ENCODE data around the gene HOMEZ. TPM values are rescaled to one million over a fixed set of nuclear protein-coding genes. Genes with fewer than 3 reads are reported as not detected.
"Not testable (repeated sequence)": the region's sequence is repeated elsewhere in the genome, so short reads cannot be mapped to it uniquely, and the experiment has no call there.

The HOMEZ gene
- polyA plus RNA-seq (2012; ENCODE audit: low read depth, missing spikeins), result 6.5 TPM

GRCh38 chr14:23286020-23286901, at the start of gene HOMEZ:
Gene HOMEZ (minus strand): TSS chr14:23286132. CDS start chr14:23285952, 180 bp downstream.
- DNase-seq (ENCODE audit: insufficient read length, low spot score), result peak; percentile 95
- FAIRE-seq, result peak; percentile 99
- TF ChIP-seq POLR2AphosphoS5 (IDR thresholded peaks at IDR 0.05; ENCODE audit: low read depth, low read length) (peak; percentile 36; the same call in 1 of the 2 replicates), TAF1 (IDR thresholded peaks at IDR 0.05; ENCODE audit: low read depth, low read length) (0 out of 2 replicates have a peak, but pooled peaks have one; percentile 21), SPI1 (IDR thresholded peaks at IDR 0.05; ENCODE audit: low read depth, low read length) (no peak)

GRCh38 chr14:23335623-23336022, 49.7 kb upstream of the HOMEZ start:
- FAIRE-seq (no peak), DNase-seq (ENCODE audit: insufficient read length, low spot score) (no peak)
- TF ChIP-seq TAF1 (IDR thresholded peaks at IDR 0.05; ENCODE audit: low read depth, low read length) (no peak), PAX5 (IDR thresholded peaks at IDR 0.05; ENCODE audit: insufficient read depth, low read length, severe bottlenecking) (no peak), POU2F2 (IDR thresholded peaks at IDR 0.05; ENCODE audit: low read depth, low read length) (no peak), POLR2A (IDR thresholded peaks at IDR 0.05; ENCODE audit: low read depth, low read length) (no peak), POLR2AphosphoS5 (IDR thresholded peaks at IDR 0.05; ENCODE audit: low read depth, low read length) (no peak), SPI1 (IDR thresholded peaks at IDR 0.05; ENCODE audit: low read depth, low read length) (no peak)

- peak; percentile 63 for DNase-seq (ENCODE audit: insufficient read length, low spot score)
- TF ChIP-seq POLR2A (IDR thresholded peaks at IDR 0.05; ENCODE audit: low read depth, low read length) (no peak), SPI1 (IDR thresholded peaks at IDR 0.05; ENCODE audit: low read depth, low read length) (no peak), POLR2AphosphoS5 (IDR thresholded peaks at IDR 0.05; ENCODE audit: low read depth, low read length) (no peak), POU2F2 (IDR thresholded peaks at IDR 0.05; ENCODE audit: low read depth, low read length) (peak; percentile 36; the same call in 1 of the 2 replicates)
- peak; percentile 66 for FAIRE-seq
Measured at GRCh38 chr14:23327947-23328744, 42.2 kb upstream of the HOMEZ start.

GRCh38 chr14:23326491-23327332, 40.8 kb upstream of the HOMEZ start:
- no peak for DNase-seq (ENCODE audit: insufficient read length, low spot score)
- TF ChIP-seq PAX5 (IDR thresholded peaks at IDR 0.05; ENCODE audit: insufficient read depth, low read length, severe bottlenecking) (no peak), POLR2A (IDR thresholded peaks at IDR 0.05; ENCODE audit: low read depth, low read length) (peak; percentile 70), POLR2AphosphoS5 (IDR thresholded peaks at IDR 0.05; ENCODE audit: low read depth, low read length) (peak; percentile 86)
- no peak for FAIRE-seq

GRCh38 chr14:23325746-23326145, 39.8 kb upstream of the HOMEZ start:
- DNase-seq (ENCODE audit: insufficient read length, low spot score); FAIRE-seq: not testable (repeated sequence)

GRCh38 chr14:23324993-23325392, 39.1 kb upstream of the HOMEZ start:
- FAIRE-seq, result no peak
- TF ChIP-seq POU2F2 (IDR thresholded peaks at IDR 0.05; ENCODE audit: low read depth, low read length) (no peak), TAF1 (IDR thresholded peaks at IDR 0.05; ENCODE audit: low read depth, low read length) (no peak), POLR2AphosphoS5 (IDR thresholded peaks at IDR 0.05; ENCODE audit: low read depth, low read length) (no peak), POLR2A (IDR thresholded peaks at IDR 0.05; ENCODE audit: low read depth, low read length) (no peak), SPI1 (IDR thresholded peaks at IDR 0.05; ENCODE audit: low read depth, low read length) (no peak), PAX5 (IDR thresholded peaks at IDR 0.05; ENCODE audit: insufficient read depth, low read length, severe bottlenecking) (no peak)
- no peak for DNase-seq (ENCODE audit: insufficient read length, low spot score)

- FAIRE-seq, result no peak
- TF ChIP-seq PAX5 (IDR thresholded peaks at IDR 0.05; ENCODE audit: insufficient read depth, low read length, severe bottlenecking), result no peak
- TF ChIP-seq TAF1 (IDR thresholded peaks at IDR 0.05; ENCODE audit: low read depth, low read length), result no peak
- TF ChIP-seq SPI1 (IDR thresholded peaks at IDR 0.05; ENCODE audit: low read depth, low read length), result no peak
- TF ChIP-seq POLR2A (IDR thresholded peaks at IDR 0.05; ENCODE audit: low read depth, low read length), result no peak; the same call in 1 of the 2 replicates
- no peak for TF ChIP-seq POLR2AphosphoS5 (IDR thresholded peaks at IDR 0.05; ENCODE audit: low read depth, low read length)
- no peak for TF ChIP-seq POU2F2 (IDR thresholded peaks at IDR 0.05; ENCODE audit: low read depth, low read length)
- no peak for DNase-seq (ENCODE audit: insufficient read length, low spot score)
Measured at GRCh38 chr14:23324455-23324846, 38.5 kb upstream of the HOMEZ start.

GRCh38 chr14:23323838-23324454, 38.0 kb upstream of the HOMEZ start:
- DNase-seq (ENCODE audit: insufficient read length, low spot score) (no peak), FAIRE-seq (no peak)
- no peak for TF ChIP-seq POLR2A (IDR thresholded peaks at IDR 0.05; ENCODE audit: low read depth, low read length)
- no peak for TF ChIP-seq POU2F2 (IDR thresholded peaks at IDR 0.05; ENCODE audit: low read depth, low read length)
- TF ChIP-seq SPI1 (IDR thresholded peaks at IDR 0.05; ENCODE audit: low read depth, low read length), result no peak
- no peak for TF ChIP-seq POLR2AphosphoS5 (IDR thresholded peaks at IDR 0.05; ENCODE audit: low read depth, low read length)
- TF ChIP-seq TAF1 (IDR thresholded peaks at IDR 0.05; ENCODE audit: low read depth, low read length), result no peak
- TF ChIP-seq PAX5 (IDR thresholded peaks at IDR 0.05; ENCODE audit: insufficient read depth, low read length, severe bottlenecking), result no peak

Data from GM12891 (cell line).